ENCODE results near the gene PTPN20. TPM values are rescaled to one million over a fixed set of nuclear protein-coding genes. Genes with fewer than 3 reads are reported as not detected.

PTPN20 gene
- total RNA-seq, 1 experiment from 2014 or later, result not detected

DNA sequence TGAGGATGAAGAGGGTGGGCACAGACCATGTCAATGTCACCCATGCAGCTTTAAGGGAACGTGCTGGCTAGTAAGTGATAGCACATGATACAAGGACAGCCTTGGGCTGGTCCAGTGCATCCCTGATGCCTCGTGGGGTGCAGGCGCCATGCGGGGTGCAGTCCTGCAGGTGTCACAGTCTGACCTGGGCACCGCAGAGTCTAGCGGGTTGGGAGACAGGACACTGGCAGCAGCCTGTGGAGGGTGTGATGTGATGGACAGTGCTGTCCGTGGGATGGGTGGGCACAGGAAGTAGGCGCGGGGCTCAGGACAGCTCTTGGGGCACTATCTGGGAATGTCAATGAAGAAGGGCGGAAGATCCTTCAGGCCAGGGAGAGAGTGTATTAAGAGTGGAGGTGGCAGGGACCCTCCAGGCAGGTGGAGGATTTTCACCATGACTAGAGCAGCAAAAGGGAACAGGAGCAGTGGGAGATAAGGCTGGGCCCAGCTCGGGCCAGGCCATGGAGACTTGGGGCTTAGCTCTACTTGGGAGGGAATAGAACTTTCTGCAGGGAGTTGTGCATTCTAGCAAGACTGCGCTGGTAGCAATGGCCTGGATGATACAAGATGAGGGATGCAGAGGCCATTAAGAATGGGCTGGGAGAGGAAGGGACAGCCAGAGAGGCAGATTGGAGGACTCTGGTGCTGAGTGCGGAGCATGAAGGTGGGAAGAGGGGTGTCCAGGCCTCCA lies 122.5 kb downstream of the PTPN20 start:
- DNase-seq (ENCODE audit: low read depth), result no peak

- DNase-seq (ENCODE audit: low read depth), result no peak
Measured at GRCh38 chr10:47034441-47035051, 123.3 kb downstream of the PTPN20 start.

GRCh38 chr10:47035171-47035818 lies 124.1 kb downstream of the PTPN20 start:
- no peak for DNase-seq (ENCODE audit: low read depth)

DNA sequence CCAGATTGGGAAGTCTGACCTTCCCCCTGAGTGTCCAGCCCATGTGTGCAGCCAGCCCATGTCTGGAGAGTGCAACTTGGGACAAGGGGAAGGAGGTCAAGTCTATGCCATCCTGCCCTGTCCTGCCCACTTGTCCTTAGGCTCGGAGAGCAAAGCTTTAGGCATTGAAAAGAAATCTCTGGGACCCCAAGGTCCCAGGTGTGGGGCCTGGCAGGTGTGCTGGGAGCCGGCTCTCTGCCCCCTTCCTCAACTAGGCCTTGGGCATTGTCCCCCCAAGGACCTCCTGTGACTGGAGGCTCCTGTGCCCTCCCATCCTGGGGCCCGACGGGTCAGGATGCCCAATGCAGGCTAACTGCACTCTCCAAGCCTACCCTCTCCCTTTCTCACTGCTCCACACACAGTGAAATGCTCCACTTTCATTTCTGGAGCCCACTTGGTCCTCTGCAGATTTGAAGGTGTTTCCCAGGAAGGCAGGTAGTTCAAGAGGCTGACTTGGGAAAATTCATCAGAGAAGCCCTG lies 124.7 kb downstream of the PTPN20 start:
- no peak for DNase-seq (ENCODE audit: low read depth)

- no peak for DNase-seq (ENCODE audit: low read depth)
Measured at GRCh38 chr10:47036771-47037170, 125.5 kb downstream of the PTPN20 start.

DNA sequence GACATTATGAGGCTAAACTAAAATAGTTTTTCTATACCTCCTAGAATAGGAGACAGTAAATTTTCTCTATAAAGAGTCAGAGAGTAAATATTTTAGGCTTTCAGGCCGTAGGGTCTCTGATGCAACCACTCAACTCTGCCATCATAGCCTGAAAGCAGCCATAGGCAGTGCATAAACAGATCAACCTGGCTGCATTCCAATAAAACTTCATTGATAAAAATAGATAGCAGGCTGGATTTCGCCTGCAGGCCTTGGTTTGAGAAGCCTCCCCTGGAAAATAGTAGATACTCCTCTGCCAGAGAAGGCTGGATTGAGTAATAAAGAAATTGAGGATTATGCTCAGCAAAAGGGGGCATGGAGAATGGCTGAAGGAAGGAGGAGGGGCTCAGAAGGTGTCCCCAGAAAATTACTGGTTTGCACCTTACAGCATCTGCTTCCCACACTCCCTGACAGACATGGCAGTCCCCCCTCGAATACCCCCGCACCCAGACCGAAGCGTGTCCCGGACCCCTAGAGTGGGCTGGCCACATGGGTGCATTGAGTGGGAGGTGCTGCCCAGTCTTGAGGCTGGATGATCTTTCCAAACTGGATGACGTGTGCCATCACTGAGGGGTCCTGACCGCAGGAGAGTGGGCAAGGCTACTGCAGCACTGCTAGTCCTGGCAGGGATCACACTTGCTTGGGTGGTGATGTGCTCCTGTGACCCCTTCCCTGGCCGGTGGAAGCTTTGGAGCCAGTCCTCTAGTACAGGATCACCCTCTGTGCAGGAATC lies 126.6 kb downstream of the PTPN20 start:
- DNase-seq (ENCODE audit: low read depth), result no peak

DNA sequence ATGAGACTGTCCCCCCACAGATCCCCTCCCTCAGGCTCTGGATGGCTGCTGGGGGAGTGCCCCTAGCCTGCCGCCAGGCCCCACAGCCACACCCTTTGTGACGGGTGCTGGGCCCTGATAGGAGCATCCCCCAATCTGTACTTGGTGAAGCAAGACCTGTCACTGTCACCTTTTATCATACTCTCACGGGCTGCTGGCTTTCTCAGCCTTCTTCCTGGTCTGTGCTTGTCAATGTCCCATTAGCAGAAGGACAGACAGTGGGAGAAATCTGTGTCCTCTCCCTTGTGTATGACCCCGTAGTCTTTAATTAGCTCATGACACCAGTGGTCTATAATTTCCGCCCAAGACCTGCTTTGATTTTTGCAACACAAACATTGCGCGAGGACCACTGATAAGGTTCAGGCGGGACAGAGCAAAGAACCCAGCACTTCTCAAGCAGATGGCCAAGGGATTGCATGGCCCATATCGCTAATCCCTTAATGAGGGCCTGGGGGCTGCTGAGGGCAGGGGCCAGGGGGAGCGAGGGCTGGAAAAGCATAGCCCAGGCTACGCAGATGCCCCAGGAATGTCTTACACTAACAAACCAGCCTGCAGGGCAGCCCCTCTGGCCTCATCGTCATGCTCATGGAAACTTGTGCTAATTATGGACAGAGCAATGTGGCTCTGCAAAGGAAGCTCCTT lies 127.8 kb downstream of the PTPN20 start:
- no peak for DNase-seq (ENCODE audit: low read depth)

- no peak for DNase-seq (ENCODE audit: low read depth)
Measured at GRCh38 chr10:47039562-47039913, 128.3 kb downstream of the PTPN20 start.

DNA sequence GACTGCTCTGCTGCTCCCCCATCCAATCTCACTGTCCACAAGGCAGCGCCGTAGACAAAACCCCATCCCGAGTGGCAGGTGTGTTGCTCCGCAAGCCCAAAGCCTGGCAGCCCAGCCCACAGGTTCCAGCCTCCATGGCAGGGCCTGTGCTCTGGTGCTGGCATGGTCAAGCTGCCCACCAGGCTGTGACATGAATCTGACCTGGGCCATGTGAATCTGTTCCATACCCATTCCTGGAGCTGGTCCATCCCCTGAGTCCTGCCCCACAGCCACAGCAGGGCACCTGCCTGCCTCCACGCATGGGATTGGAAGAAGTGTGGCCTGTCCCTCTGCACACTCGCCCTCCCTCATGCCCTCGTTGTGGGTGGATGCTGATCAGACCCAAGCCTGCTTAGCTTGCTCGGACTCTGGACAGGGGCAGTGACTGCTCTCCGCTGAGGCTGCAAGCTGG lies 128.8 kb downstream of the PTPN20 start:
- DNase-seq (ENCODE audit: low read depth), result no peak

- no peak for DNase-seq (ENCODE audit: low read depth)
Measured at GRCh38 chr10:47040681-47041080, 129.5 kb downstream of the PTPN20 start.

GRCh38 chr10:47041396-47042198 lies 130.4 kb downstream of the PTPN20 start:
- no peak for DNase-seq (ENCODE audit: low read depth)

DNA sequence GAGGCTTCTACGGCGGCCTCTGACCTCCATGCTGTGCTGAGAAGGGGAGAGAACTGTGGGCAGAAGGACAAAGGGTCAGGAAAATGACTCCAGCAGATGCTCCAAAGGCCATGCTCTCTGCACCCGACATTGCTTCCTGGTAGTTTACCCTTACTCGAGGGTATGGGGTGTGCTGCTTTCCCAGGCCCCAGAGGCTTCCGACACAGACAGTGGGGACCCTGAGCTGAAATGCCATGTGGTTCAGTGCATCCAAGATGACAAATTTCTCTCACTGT lies 130.9 kb downstream of the PTPN20 start:
- DNase-seq (ENCODE audit: low read depth), result no peak

DNA sequence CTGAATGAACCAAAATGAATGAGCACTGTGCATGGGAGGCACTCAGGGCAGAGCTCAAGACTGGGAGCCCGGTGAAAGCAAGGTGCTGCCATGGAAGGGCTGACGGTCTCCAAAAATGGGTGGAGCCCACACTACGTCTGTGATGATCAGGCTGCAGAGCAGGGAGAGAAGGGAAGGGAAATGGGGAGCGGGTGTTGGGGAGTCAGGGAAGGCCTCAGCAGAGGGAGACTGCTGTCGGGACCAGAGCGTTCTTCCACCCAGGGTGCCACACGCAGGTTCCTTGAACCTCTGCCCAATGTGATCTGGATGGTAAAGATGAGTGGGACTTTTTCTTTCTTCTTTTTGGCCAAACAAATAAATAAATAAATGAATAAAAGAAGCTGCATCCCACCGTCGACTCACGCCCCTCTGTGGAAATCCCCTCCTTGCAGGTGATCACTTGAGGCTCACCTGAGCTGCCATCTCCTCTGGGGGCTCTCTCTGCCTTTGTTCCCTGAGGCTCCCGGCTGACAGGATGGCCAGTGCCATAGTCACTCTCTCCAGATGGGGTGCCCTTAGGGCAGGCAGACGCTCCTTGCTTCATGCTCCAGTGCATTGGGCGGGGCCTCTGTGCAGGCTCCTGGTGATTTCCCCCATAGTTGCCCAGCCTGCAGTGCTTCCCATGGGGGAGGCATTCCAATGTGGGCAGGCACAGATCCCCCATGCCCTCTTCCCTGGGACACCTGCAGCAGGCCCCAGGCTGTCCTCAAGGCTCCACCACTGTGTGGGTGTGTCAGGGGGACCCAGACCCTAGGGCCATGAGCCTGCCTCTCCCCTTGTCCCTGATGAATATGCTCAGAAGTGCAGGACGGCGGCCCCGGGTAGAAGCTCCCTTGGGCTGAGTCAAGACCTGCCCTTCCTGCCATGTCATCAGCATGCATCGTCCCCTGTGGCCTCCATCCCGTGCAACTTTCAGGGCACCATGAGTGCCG lies 131.8 kb downstream of the PTPN20 start:
- no peak for DNase-seq (ENCODE audit: low read depth)

- DNase-seq (ENCODE audit: low read depth), result no peak
Measured at GRCh38 chr10:47043928-47044538, 132.8 kb downstream of the PTPN20 start.

GRCh38 chr10:47044741-47045140 lies 133.5 kb downstream of the PTPN20 start:
- no peak for DNase-seq (ENCODE audit: low read depth)

- no peak for DNase-seq (ENCODE audit: low read depth)
Measured at GRCh38 chr10:47045331-47045861, 134.2 kb downstream of the PTPN20 start.

DNA sequence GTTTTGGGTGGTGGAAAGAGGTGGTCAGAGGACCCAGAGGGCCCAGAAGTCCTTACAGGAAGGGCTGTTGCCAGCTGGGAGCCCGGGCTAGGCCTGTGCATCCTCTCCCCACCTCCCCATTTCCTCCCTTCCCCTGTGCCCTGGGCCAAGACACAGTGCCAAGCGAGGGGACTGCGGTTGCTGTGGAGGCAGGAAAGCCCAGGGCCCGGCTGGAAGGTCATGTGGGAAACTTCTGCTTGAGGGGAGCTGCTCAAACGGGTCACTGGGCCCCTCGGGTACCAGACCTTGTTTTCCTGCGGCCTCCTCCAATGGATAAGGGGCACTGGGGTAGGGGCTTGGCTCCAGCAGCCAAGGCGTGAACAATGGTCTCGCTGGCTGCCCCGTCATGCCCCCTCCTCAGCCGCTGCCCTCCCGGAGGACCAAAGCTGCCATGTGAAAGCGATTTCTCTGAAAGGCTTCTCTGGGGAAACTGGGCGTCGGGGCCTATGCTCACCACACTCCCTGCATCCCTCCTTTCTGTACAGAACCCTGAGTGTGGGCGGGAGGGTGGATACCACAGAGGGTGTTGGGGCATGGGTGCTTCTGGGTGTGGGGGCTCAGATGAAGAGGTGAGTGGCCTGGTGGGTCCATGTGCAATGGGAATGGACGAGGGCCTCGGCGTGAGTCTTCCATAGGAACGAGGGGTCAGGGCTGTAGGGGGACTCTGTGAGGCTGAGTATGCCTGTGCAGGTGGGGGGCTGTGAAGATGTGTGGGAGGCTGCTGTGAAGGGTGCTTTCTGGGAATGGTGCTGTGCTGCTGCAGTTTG lies 135.3 kb downstream of the PTPN20 start:
- DNase-seq (ENCODE audit: low read depth), result no peak

GRCh38 chr10:47047127-47047504 lies 135.9 kb downstream of the PTPN20 start:
- DNase-seq (ENCODE audit: low read depth), result no peak

Measured in Daoy (cell line).